HG03064 (cell line): Measurements from ENCODE around the gene DCAF10.
A peak's percentile ranks its signal among the peaks of the same experiment; 100 is the strongest.
"Not testable (repeated sequence)": the region's sequence is repeated elsewhere in the genome, so short reads cannot be mapped to it uniquely, and the experiment has no call there.

ENCODE experiments used
- ATAC-seq: cut with Tn5 transposase; IDR thresholded peaks from one replicate; pipeline ENCODE4 v1.9.1; 2021; ENCODE audit warnings: low read depth; ENCODE audit not compliant: unreplicated experiment

Gene DCAF10

GRCh38 chr9:37790096-37790495 is 10.5 kb upstream of the DCAF10 start:
- ATAC-seq: no peak

- ATAC-seq: no peak
Observed at GRCh38 chr9:37792122-37792521, 8.5 kb upstream of the DCAF10 start.

GRCh38 chr9:37796232-37796631 is 4.4 kb upstream of the DCAF10 start:
- ATAC-seq: no peak

- ATAC-seq: no peak
Observed at GRCh38 chr9:37798677-37799076, 1.9 kb upstream of the DCAF10 start.

GRCh38 chr9:37801287-37801850 is 772 bp downstream of the DCAF10 start:
- peak; percentile 36 for ATAC-seq

GRCh38 chr9:37801959-37802711 is 1.5 kb downstream of the DCAF10 start:
- no peak for ATAC-seq

GRCh38 chr9:37806271-37806670 is 5.7 kb downstream of the DCAF10 start:
- no peak for ATAC-seq

GRCh38 chr9:37809676-37810075 is 9.1 kb downstream of the DCAF10 start:
- not testable (repeated sequence) for ATAC-seq

GRCh38 chr9:37811906-37812476 is 11.4 kb downstream of the DCAF10 start:
- ATAC-seq: no peak

GRCh38 chr9:37812773-37813379 is 12.3 kb downstream of the DCAF10 start:
- ATAC-seq: no peak

GRCh38 chr9:37818849-37819248 is 18.3 kb downstream of the DCAF10 start:
- no peak for ATAC-seq

- ATAC-seq: no peak
Observed at GRCh38 chr9:37820142-37820541, 19.5 kb downstream of the DCAF10 start.

GRCh38 chr9:37825174-37825573 is 24.6 kb downstream of the DCAF10 start:
- not testable (repeated sequence) for ATAC-seq

- no peak for ATAC-seq
Observed at GRCh38 chr9:37827483-37828165, 27.0 kb downstream of the DCAF10 start.

GRCh38 chr9:37835821-37836220 is 35.2 kb downstream of the DCAF10 start:
- ATAC-seq: no peak

- peak; percentile 74 for ATAC-seq
Observed at GRCh38 chr9:37836386-37836785, 35.8 kb downstream of the DCAF10 start.

GRCh38 chr9:37839496-37840461 is 39.2 kb downstream of the DCAF10 start:
- no peak for ATAC-seq

- ATAC-seq: no peak
Observed at GRCh38 chr9:37840560-37841194, 40.1 kb downstream of the DCAF10 start.

GRCh38 chr9:37852222-37852621 is 51.6 kb downstream of the DCAF10 start:
- no peak for ATAC-seq
